Fibroblast of mammary gland (primary cell): ENCODE results near the gene ARL6.

Experiments used
- DNase-seq: peaks from one replicate; pipeline ENCODE4 v3.0.0-alpha.2; 2010; ENCODE audit warnings: low read depth
- H3K4me3 ChIP-seq: 2 replicates; pipeline ENCODE4 v1.5.1; 2011; ENCODE audit warnings: low read depth, mild to moderate bottlenecking, low read length, moderate library complexity; ENCODE audit not compliant: control insufficient read depth
- TF ChIP-seq, protein P1 (sequence below): conservative IDR thresholded peaks from 2 replicates; pipeline ENCODE4 v1.5.1; 2011; ENCODE audit warnings: low read depth, low read length, inconsistent platforms; ENCODE audit not compliant: control insufficient read depth, insufficient read depth

Gene ARL6

DNA sequence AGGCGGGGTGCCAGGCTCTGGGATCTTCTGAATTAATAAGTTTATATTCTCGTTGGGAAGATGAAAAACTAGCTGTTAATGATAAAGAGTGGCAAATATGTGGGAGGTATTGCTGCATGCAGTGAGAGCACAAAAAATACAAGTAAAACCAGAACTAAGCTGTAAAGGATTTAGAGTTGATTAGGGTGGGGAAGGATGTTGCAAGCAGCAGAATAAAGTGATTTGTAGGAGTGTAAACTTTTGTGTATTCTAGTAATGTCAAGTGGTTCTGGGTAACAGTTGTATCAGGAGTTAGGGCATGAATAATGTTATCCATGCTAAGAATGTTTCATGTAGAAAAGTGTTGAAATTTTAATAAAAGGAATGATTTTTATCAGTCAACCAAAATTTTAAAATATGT is 75.4 kb downstream of the ARL6 start:
- TF ChIP-seq, protein P1, sequence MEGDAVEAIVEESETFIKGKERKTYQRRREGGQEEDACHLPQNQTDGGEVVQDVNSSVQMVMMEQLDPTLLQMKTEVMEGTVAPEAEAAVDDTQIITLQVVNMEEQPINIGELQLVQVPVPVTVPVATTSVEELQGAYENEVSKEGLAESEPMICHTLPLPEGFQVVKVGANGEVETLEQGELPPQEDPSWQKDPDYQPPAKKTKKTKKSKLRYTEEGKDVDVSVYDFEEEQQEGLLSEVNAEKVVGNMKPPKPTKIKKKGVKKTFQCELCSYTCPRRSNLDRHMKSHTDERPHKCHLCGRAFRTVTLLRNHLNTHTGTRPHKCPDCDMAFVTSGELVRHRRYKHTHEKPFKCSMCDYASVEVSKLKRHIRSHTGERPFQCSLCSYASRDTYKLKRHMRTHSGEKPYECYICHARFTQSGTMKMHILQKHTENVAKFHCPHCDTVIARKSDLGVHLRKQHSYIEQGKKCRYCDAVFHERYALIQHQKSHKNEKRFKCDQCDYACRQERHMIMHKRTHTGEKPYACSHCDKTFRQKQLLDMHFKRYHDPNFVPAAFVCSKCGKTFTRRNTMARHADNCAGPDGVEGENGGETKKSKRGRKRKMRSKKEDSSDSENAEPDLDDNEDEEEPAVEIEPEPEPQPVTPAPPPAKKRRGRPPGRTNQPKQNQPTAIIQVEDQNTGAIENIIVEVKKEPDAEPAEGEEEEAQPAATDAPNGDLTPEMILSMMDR: no peak
- no peak for DNase-seq
- H3K4me3 ChIP-seq: no peak overlapping the region

DNA sequence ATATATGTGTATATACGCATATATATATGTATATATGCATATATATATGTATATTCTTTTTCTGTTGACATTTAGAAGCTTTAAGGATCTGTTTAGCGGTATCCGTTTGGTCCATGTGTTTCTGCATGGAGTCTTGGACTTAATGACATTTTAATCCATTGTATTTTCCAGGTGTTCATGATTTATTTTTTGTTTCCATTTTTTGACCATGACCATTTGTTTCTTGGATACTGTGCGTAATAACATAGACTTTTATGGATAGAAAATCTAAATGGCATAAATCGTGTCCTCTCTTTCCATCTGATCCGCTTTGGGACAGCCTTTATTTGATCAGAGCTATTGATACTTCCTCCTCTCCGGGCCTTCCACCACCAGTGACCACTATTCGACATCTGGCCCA is 76.7 kb downstream of the ARL6 start:
- no peak overlapping the region for H3K4me3 ChIP-seq
- no peak for DNase-seq
- TF ChIP-seq, protein P1: no peak

DNA sequence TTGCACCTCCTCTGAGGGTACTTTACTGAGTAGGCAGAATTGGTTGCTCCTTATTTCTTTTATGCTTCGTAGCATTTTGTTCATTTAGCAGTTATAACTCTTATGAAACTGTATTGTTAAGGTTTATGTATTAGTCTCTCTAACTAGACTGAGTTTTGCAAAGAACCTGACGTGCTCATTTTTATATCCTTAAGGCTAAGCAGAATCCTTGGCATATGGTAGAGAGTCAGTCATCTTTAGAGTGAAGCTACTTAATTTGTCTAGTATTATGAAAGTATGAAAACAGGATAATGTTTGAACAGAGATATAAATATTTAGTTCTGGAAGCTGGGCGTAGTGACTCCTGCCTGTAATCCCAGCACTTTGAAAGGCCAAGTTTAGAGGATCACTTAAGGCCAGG is 77.4 kb downstream of the ARL6 start:
- TF ChIP-seq, protein P1: no peak
- no peak for DNase-seq
- H3K4me3 ChIP-seq: no peak overlapping the region

DNA sequence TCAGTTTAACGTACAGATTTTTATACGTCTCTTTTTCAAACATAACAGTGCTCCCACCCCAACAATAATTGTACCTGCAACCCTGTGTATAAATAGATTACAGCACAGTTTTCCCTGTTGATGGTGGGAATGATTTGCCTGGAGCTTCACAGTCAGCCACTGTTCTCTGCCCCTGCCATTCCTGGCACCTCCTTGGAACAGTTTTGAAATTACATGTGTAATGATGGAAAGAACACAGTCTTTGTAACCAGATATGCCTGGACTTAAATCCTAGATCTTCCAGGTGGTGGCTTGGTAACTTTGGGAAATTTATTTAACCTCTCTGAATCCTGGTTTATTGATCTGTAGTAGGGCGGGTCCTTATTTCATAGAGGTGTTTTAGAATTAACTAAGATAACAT is 84.2 kb downstream of the ARL6 start:
- TF ChIP-seq, protein P1: no peak
- DNase-seq: no peak
- H3K4me3 ChIP-seq: no peak overlapping the region
